Measurements from ENCODE around the gene HOXD11. TPM values are rescaled to one million over a fixed set of nuclear protein-coding genes. Genes with fewer than 3 reads are reported as not detected.

The HOXD11 gene
- total RNA-seq, 4 donors from 2014 or later, result 0.21 to 1.8 (median 1.2) TPM; not detected in 1

- WGBS, 2 donors, result 6 to 10% methylated on average over 28 to 29 of the region's 30 CpGs
- TF ChIP-seq EP300 (IDR thresholded peaks at IDR 0.05) (no peak), POLR2A (IDR thresholded peaks at IDR 0.05) (no peak), CTCF (IDR thresholded peaks at IDR 0.05) (no peak)
- DNase-seq (ENCODE audit: low spot score in 2 of 2), result no peak
- H3K9me3 ChIP-seq, result no peaks in the 10 kb centered on the region
- peaks cover 0 to 42% (median 12%) of the 10 kb centered on the region in 4 donors for H3K4me1 ChIP-seq
- H3K4me3 ChIP-seq, result no peak overlapping the region
- peaks cover 0 to 97% of the 10 kb centered on the region in 2 donors for H3K27me3 ChIP-seq
- no peaks in the 10 kb centered on the region for H3K36me3 ChIP-seq
- no peak overlapping the region for H3K27ac ChIP-seq
Observed at GRCh38 chr2:176068419-176068832, 38.7 kb upstream of the HOXD11 start.

GRCh38 chr2:176071330-176072291, 35.5 kb upstream of the HOXD11 start:
- Histone ChIP-seq H3K36me3 (no peaks in the 10 kb centered on the region), H3K4me1 (peaks cover 0 to 43% (median 12%) of the 10 kb centered on the region in 4 donors), H3K27ac (no peak overlapping the region), H3K9me3 (no peaks in the 10 kb centered on the region), H3K4me3 (no peak overlapping the region), H3K27me3 (peaks cover 0 to 100% of the 10 kb centered on the region in 2 donors)
- DNase-seq (ENCODE audit: low spot score in 2 of 2), result no peak
- TF ChIP-seq POLR2A (IDR thresholded peaks at IDR 0.05) (no peak), EP300 (IDR thresholded peaks at IDR 0.05) (no peak)
- 10 to 15% methylated on average over 45 to 58 of the region's 58 CpGs for WGBS, 2 donors

GRCh38 chr2:176072292-176072669, 34.8 kb upstream of the HOXD11 start:
- 36 to 38% methylated on average over 5 of the region's 5 CpGs for WGBS, 2 donors
- H3K9me3 ChIP-seq, result no peaks in the 10 kb centered on the region

GRCh38 chr2:176072951-176073904, 33.9 kb upstream of the HOXD11 start:
- no peak overlapping the region for H3K4me3 ChIP-seq
- peaks cover 0 to 27% (median 1%) of the 10 kb centered on the region in 4 donors for H3K4me1 ChIP-seq
- TF ChIP-seq POLR2A (IDR thresholded peaks at IDR 0.05), result no peak
- no peak for TF ChIP-seq EP300 (IDR thresholded peaks at IDR 0.05)
- no peak for TF ChIP-seq CTCF (IDR thresholded peaks at IDR 0.05)
- H3K36me3 ChIP-seq, result no peaks in the 10 kb centered on the region
- DNase-seq (ENCODE audit: low spot score in 2 of 2), result no peak
- H3K27ac ChIP-seq, result no peak overlapping the region
- 6 to 7% methylated on average over 21 to 25 of the region's 29 CpGs for WGBS, 2 donors
- H3K27me3 ChIP-seq, result peaks cover 4 to 100% of the 10 kb centered on the region in 2 donors
- no peaks in the 10 kb centered on the region for H3K9me3 ChIP-seq

More at GRCh38 chr2:176072292-176072669, 34.8 kb upstream of the HOXD11 start:
- Histone ChIP-seq H3K4me3 (no peak overlapping the region), H3K4me1 (peaks cover 0 to 36% (median 9%) of the 10 kb centered on the region in 4 donors), H3K27ac (no peak overlapping the region), H3K36me3 (no peaks in the 10 kb centered on the region), H3K27me3 (peaks cover 2 to 100% of the 10 kb centered on the region in 2 donors)
- DNase-seq (ENCODE audit: low spot score in 2 of 2), result no peak
- TF ChIP-seq POLR2A (IDR thresholded peaks at IDR 0.05) (no peak), EP300 (IDR thresholded peaks at IDR 0.05) (no peak), CTCF (IDR thresholded peaks at IDR 0.05) (no peak)

DNA sequence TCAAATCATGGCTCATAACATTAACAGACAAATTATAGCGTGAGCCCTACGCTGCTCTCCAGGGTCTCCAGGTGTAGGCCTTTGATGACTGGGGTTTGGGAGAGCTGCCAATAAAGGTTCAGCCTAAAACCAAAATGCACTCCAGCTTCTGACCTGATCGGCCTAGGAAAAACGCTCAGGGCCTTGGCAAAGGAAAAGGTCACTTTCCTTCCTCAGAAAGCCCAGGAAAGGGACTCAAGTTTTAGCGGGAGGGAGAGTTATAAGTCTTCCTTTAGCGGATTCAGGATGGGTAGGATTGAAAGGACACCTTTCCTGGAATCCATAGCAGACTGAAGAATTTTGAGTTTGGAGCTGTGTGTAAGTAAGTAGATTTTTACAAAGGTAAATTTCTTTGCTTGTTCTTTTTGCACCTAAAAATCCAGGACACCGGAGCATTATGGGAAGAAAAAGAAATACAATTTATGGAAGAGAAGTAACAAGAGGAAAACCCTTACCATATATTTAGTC, 32.1 kb upstream of the HOXD11 start:
- no peak for TF ChIP-seq CTCF (IDR thresholded peaks at IDR 0.05)
- TF ChIP-seq POLR2A (IDR thresholded peaks at IDR 0.05), result no peak
- TF ChIP-seq EP300 (IDR thresholded peaks at IDR 0.05), result no peak
- WGBS, 2 donors, result 27 to 33% methylated on average over 7 of the region's 7 CpGs
- peaks cover 7 to 100% of the 10 kb centered on the region in 2 donors for H3K27me3 ChIP-seq
- no peaks in the 10 kb centered on the region for H3K36me3 ChIP-seq
- H3K27ac ChIP-seq, result no peak overlapping the region
- H3K9me3 ChIP-seq, result no peaks in the 10 kb centered on the region
- peaks cover 0 to 31% (median 0%) of the 10 kb centered on the region in 4 donors for H3K4me1 ChIP-seq
- DNase-seq (ENCODE audit: low spot score in 2 of 2), result no peak
- H3K4me3 ChIP-seq, result no peak overlapping the region
